Tibial nerve (tissue), 4 donors: ENCODE measurements around the gene GRIK4.

Experiments
- CTCF ChIP-seq, 5 experiments: fragments of 200-600 bp in 3 of 5; fragments of 450-650 bp in 2 of 5; sonication (generic) in 3 of 5; IDR thresholded peaks; one replicate each; pipeline ENCODE4 v1.5.1; 2016 to 2019; ENCODE audit warnings: antibody characterized with exemption in 5 of 5, mild to moderate bottlenecking in 3 of 5, moderate library complexity in 2 of 5
- EP300 ChIP-seq, 2 donors: sonication (generic); formaldehyde crosslinking; IDR thresholded peaks; one replicate each; pipeline ENCODE4 v1.6.1; 2017; ENCODE audit warnings: antibody characterized with exemption in 2 of 2, mild to moderate bottlenecking in 1 of 2
- POLR2A ChIP-seq, 2 donors: fragments of 450-650 bp; IDR thresholded peaks; one replicate each; pipeline ENCODE4 v1.6.1; 2017; ENCODE audit warnings: antibody characterized with exemption in 2 of 2, mild to moderate bottlenecking in 2 of 2, moderate library complexity in 2 of 2

DNA sequence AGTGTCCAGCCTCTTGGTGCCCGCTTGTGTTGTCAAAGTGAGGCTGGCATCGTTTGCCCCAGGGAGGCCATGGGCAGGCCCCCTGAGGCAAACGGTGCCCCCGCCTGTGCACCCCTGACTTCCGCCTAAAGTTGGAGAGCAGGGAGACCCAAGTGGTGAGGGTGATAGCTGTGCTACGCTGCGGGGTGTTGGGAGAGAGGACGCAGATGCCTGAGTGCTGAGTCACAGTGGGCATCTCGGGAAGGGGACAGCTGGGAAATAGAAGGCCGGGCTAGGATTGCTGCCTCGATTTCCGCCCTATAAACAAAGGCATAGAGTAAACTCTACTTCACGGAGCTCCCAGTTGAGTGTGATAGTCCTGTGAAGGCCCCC, 5.8 kb downstream of the GRIK4 start:
- TF ChIP-seq CTCF (IDR thresholded peaks at IDR 0.05) (no peak), EP300 (IDR thresholded peaks at IDR 0.05) (no peak), POLR2A (IDR thresholded peaks at IDR 0.05) (no peak)
